GM18873 (cell line): ENCODE measurements around the gene BDP1.
"Not testable (repeated sequence)": the region's sequence is repeated elsewhere in the genome, so short reads cannot be mapped to it uniquely, and the experiment has no call there.

Experiments used
- ATAC-seq: cut with Tn5 transposase; IDR thresholded peaks from one replicate; pipeline ENCODE4 v1.9.1; 2021; ENCODE audit warnings: mild to moderate bottlenecking, moderate library complexity, moderate number of reproducible peaks; ENCODE audit not compliant: unreplicated experiment, low FRiP score

BDP1 gene

GRCh38 chr5:71601222-71602026 lies 146.0 kb downstream of the BDP1 start:
- peak; percentile 88 for ATAC-seq

GRCh38 chr5:71609916-71610315 lies 154.5 kb downstream of the BDP1 start:
- not testable (repeated sequence) for ATAC-seq

GRCh38 chr5:71615809-71616208 lies 160.4 kb downstream of the BDP1 start:
- ATAC-seq, result no peak
